A673 (cell line): ENCODE results near the gene ATG5.
"Not testable (repeated sequence)": the region's sequence is repeated elsewhere in the genome, so short reads cannot be mapped to it uniquely, and the experiment has no call there.

Experiments
- EZH2 ChIP-seq: fragments of 200-600 bp; sonication (generic); IDR thresholded peaks from 2 replicates; pipeline ENCODE4 v1.6.1; 2017; ENCODE audit warnings: borderline replicate concordance, low read depth, mild to moderate bottlenecking, mixed read lengths, antibody characterized with exemption, low read length; ENCODE audit not compliant: poor library complexity, severe bottlenecking
- TF ChIP-seq, protein P1 (sequence below): fragments of 300-800, 200-600 bp; sonication (generic); conservative IDR thresholded peaks from 2 replicates; pipeline ENCODE4 v1.5.1; 2017; ENCODE audit warnings: low read depth, mild to moderate bottlenecking, antibody characterized with exemption, low read length, moderate library complexity, mixed read lengths

DNA sequence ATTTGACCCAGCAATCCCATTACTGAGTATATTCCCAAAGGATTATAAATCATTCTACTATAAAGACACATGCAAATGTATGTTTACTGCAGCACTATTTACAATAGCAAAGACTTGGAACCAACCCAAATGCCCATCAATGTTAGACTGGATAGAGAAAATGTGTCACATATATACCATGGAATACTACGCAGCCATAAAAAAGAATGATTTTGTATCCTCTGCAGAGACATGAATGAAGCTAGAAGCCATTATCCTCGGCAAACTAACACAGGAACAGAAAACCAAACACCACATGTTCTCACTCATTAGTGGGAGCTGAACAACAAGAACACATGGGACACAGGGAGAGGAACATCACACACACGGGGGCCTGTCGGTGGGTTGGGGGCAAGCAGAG lies 57.1 kb downstream of the ATG5 start:
- TF ChIP-seq, protein P1, sequence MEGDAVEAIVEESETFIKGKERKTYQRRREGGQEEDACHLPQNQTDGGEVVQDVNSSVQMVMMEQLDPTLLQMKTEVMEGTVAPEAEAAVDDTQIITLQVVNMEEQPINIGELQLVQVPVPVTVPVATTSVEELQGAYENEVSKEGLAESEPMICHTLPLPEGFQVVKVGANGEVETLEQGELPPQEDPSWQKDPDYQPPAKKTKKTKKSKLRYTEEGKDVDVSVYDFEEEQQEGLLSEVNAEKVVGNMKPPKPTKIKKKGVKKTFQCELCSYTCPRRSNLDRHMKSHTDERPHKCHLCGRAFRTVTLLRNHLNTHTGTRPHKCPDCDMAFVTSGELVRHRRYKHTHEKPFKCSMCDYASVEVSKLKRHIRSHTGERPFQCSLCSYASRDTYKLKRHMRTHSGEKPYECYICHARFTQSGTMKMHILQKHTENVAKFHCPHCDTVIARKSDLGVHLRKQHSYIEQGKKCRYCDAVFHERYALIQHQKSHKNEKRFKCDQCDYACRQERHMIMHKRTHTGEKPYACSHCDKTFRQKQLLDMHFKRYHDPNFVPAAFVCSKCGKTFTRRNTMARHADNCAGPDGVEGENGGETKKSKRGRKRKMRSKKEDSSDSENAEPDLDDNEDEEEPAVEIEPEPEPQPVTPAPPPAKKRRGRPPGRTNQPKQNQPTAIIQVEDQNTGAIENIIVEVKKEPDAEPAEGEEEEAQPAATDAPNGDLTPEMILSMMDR: not testable (repeated sequence)
- not testable (repeated sequence) for TF ChIP-seq EZH2
